Breast epithelium (tissue), 4 donors: ENCODE data around the gene PIGR. TPM values are rescaled to one million over a fixed set of nuclear protein-coding genes. Genes with fewer than 3 reads are reported as not detected.

Source experiments
- DNase-seq, 2 donors: peaks; one replicate each; pipeline ENCODE4 v3.0.0-alpha.2; 2019; ENCODE audit warnings: low spot score in 2 of 2
- H3K27ac ChIP-seq, 2 donors: fragments of 200-600 bp; sonication (generic) in 1 of 2; one replicate each; pipeline ENCODE4 v1.5.1; 2016 to 2019; ENCODE audit warnings: mild to moderate bottlenecking in 1 of 2
- H3K27me3 ChIP-seq, 2 donors: fragments of 200-600 bp; sonication (generic) in 1 of 2; one replicate each; pipeline versions ENCODE4 v1.5.1 to v1.6.0; 2017 to 2019; ENCODE audit warnings: control low read depth in 1 of 2, mild to moderate bottlenecking in 1 of 2
- H3K36me3 ChIP-seq: fragments of 200-600 bp; one replicate; pipeline ENCODE4 v1.5.1; 2019
- H3K4me1 ChIP-seq, 2 donors: fragments of 200-600 bp; sonication (generic); one replicate each; pipeline ENCODE4 v1.5.1; 2016 to 2019; ENCODE audit warnings: control low read depth in 1 of 2
- H3K4me3 ChIP-seq, 3 donors: fragments of 200-600 bp; sonication (generic); 1 replicate in 2 of 3; 2 replicates in 1 of 3; pipeline ENCODE4 v1.5.1; 2016 to 2019; ENCODE audit warnings: mild to moderate bottlenecking in 3 of 3, moderate library complexity in 2 of 3
- H3K9me3 ChIP-seq, 2 donors: fragments of 200-600 bp; sonication (generic) in 1 of 2; one replicate each; pipeline ENCODE4 v1.5.1; 2016 to 2019; ENCODE audit warnings: control low read depth in 1 of 2
- CTCF ChIP-seq, 3 donors: fragments of 450-650 bp; IDR thresholded peaks; one replicate each; pipeline ENCODE4 v1.5.1; 2016 to 2017; ENCODE audit warnings: antibody characterized with exemption in 3 of 3, mild to moderate bottlenecking in 3 of 3, moderate library complexity in 3 of 3
- POLR2A ChIP-seq: fragments of 450-650 bp; IDR thresholded peaks from one replicate; pipeline ENCODE4 v1.6.1; 2016; ENCODE audit warnings: antibody characterized with exemption, mild to moderate bottlenecking, moderate library complexity
- POLR2AphosphoS5 ChIP-seq, 3 donors: sonication (generic); formaldehyde crosslinking; IDR thresholded peaks; one replicate each; pipeline ENCODE4 v1.6.1; 2017; ENCODE audit warnings: antibody characterized with exemption in 3 of 3
- intact Hi-C: fragments of 100-400 bp; cut with DNase I; formaldehyde crosslinking; loops from one replicate; pipeline ENCODE4 v1.15.1; 2023; ENCODE audit warnings: low total_unique reads
- total RNA-seq, 3 donors: library from RNA; depleted of rRNA; stranded (reverse); fragments of >200 nt; gene quantifications; one replicate each; pipeline ENCODE4 v1.1.0, GENCODE V29; 2016

The PIGR gene
- total RNA-seq, 3 donors from 2014 or later = 0.16 to 205 (median 123) TPM

GRCh38 chr1:206896261-206896660, 50.0 kb downstream of the PIGR start:
- Histone ChIP-seq H3K9me3 (no peaks in the 10 kb centered on the region), H3K4me1 (no peaks in the 10 kb centered on the region), H3K27me3 (no peaks in the 10 kb centered on the region), H3K27ac (peak overlapping the region in 1 of 2 donors; percentile 53), H3K36me3 (no peaks in the 10 kb centered on the region), H3K4me3 (no peak overlapping the region)
- intact Hi-C loops = no loop called here
- no peak for DNase-seq
- TF ChIP-seq POLR2AphosphoS5 (IDR thresholded peaks at IDR 0.05) = no peak
- TF ChIP-seq CTCF (IDR thresholded peaks at IDR 0.05) = no peak
- TF ChIP-seq POLR2A = no peak

GRCh38 chr1:206895837-206896242, 50.4 kb downstream of the PIGR start:
- intact Hi-C loops = no loop called here
- H3K27me3 ChIP-seq = no peaks in the 10 kb centered on the region
- no peaks in the 10 kb centered on the region for H3K36me3 ChIP-seq
- H3K27ac ChIP-seq = peak overlapping the region; percentile 56 to 81
- no peaks in the 10 kb centered on the region for H3K9me3 ChIP-seq
- no peak for DNase-seq
- H3K4me1 ChIP-seq = no peaks in the 10 kb centered on the region
- no peak for TF ChIP-seq POLR2A
- no peak for TF ChIP-seq POLR2AphosphoS5 (IDR thresholded peaks at IDR 0.05)
- no peak for TF ChIP-seq CTCF (IDR thresholded peaks at IDR 0.05)
- no peak overlapping the region for H3K4me3 ChIP-seq

- peak in 1 of 2 donors; percentile 58 for DNase-seq
- no peak for TF ChIP-seq POLR2AphosphoS5 (IDR thresholded peaks at IDR 0.05)
- TF ChIP-seq POLR2A = no peak
- TF ChIP-seq CTCF (IDR thresholded peaks at IDR 0.05) = no peak
- H3K9me3 ChIP-seq = no peaks in the 10 kb centered on the region
- no peaks in the 10 kb centered on the region for H3K4me1 ChIP-seq
- H3K27ac ChIP-seq = peak overlapping the region; percentile 56 to 81
- H3K36me3 ChIP-seq = no peaks in the 10 kb centered on the region
- intact Hi-C loops = no loop called here
- no peak overlapping the region for H3K4me3 ChIP-seq
- H3K27me3 ChIP-seq = no peaks in the 10 kb centered on the region
Observed at GRCh38 chr1:206895325-206895724, 50.9 kb downstream of the PIGR start.

GRCh38 chr1:206893380-206893779, 52.9 kb downstream of the PIGR start:
- DNase-seq = no peak
- intact Hi-C loops = no loop called here
- TF ChIP-seq POLR2AphosphoS5 (IDR thresholded peaks at IDR 0.05) = no peak
- no peak for TF ChIP-seq POLR2A
- no peak for TF ChIP-seq CTCF (IDR thresholded peaks at IDR 0.05)
- no peaks in the 10 kb centered on the region for H3K9me3 ChIP-seq
- no peaks in the 10 kb centered on the region for H3K27me3 ChIP-seq
- no peaks in the 10 kb centered on the region for H3K36me3 ChIP-seq
- H3K4me1 ChIP-seq = no peaks in the 10 kb centered on the region
- H3K27ac ChIP-seq = no peak overlapping the region
- no peak overlapping the region for H3K4me3 ChIP-seq

GRCh38 chr1:206892351-206892984, 53.8 kb downstream of the PIGR start:
- TF ChIP-seq POLR2AphosphoS5 (IDR thresholded peaks at IDR 0.05) = no peak
- TF ChIP-seq CTCF (IDR thresholded peaks at IDR 0.05) = no peak
- TF ChIP-seq POLR2A = no peak
- Histone ChIP-seq H3K4me1 (no peaks in the 10 kb centered on the region), H3K4me3 (no peak overlapping the region), H3K9me3 (no peaks in the 10 kb centered on the region), H3K27ac (no peak overlapping the region), H3K36me3 (no peaks in the 10 kb centered on the region), H3K27me3 (no peaks in the 10 kb centered on the region)
- intact Hi-C loops = no loop called here
- DNase-seq = no peak
